ENCODE results near the gene SORL1.

DNA sequence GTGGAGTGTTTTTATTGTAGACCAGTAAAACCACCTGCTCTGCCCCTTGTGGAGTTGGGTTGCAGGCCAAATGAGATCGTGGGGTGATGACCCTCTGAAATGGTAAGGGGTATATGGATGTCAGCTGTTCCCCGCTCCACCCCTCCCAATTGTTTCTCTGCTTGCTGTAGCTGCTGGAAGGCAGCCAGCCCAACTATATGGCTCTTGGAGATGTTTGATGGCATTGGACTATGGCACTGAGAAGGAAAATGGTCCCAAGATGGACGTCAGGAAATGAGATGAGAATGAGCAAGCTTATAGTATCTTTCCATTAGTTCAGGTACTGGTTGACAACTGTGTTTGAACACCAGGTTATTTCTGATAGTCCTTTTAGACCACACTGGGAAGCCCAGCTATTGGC lies 95.5 kb downstream of the SORL1 start:
- no peak for TF ChIP-seq BACH1 (tag; IDR thresholded peaks at IDR 0.05)
- TF ChIP-seq POLR2A (conservative IDR thresholded peaks at IDR 0.05): no peak
- TF ChIP-seq SRF (CRISPR knock-in tag; IDR thresholded peaks at IDR 0.05): no peak
- TF ChIP-seq TBL1XR1 (IDR thresholded peaks at IDR 0.05; ENCODE audit: low read length in 2 of 2): no peak
- TF ChIP-seq SNRNP70 (optimal IDR thresholded peaks at IDR 0.05; ENCODE audit: low read depth, low read length): no peak
- no peak for TF ChIP-seq ZNF584 (CRISPR knock-in tag; IDR thresholded peaks at IDR 0.05; ENCODE audit: low read depth)
- TF ChIP-seq, protein P1, sequence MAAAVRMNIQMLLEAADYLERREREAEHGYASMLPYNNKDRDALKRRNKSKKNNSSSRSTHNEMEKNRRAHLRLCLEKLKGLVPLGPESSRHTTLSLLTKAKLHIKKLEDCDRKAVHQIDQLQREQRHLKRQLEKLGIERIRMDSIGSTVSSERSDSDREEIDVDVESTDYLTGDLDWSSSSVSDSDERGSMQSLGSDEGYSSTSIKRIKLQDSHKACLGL (CRISPR knock-in tag; IDR thresholded peaks at IDR 0.05; ENCODE audit: borderline replicate concordance, poor library complexity, severe bottlenecking): no peak
- TF ChIP-seq SOX6 (IDR thresholded peaks at IDR 0.05): no peak
- no peak for TF ChIP-seq EZH2 (IDR thresholded peaks at IDR 0.05; ENCODE audit: borderline replicate concordance, low read depth, low read length)
